Fibroblast of the aortic adventitia (primary cell): ENCODE data around the gene RANBP3. TPM values are rescaled to one million over a fixed set of nuclear protein-coding genes. Genes with fewer than 3 reads are reported as not detected.

Experiments
- DNase-seq: peaks from one replicate; pipeline ENCODE4 v3.0.0-alpha.2; 2010; ENCODE audit warnings: low read depth
- H3K4me3 ChIP-seq: 2 replicates; pipeline ENCODE4 v1.5.1; 2011; ENCODE audit warnings: low read depth, mild to moderate bottlenecking, control low read depth, low read length, moderate library complexity
- total RNA-seq: library from RNA; depleted of rRNA; stranded (reverse); fragments of >200 nt; gene quantifications from 2 replicates; pipeline ENCODE4 v1.2.3, GENCODE V29; 2012; ENCODE audit warnings: low replicate concordance
- TF ChIP-seq, protein P1 (sequence below): IDR thresholded peaks from 2 replicates; pipeline ENCODE4 v1.5.1; 2011; ENCODE audit warnings: mild to moderate bottlenecking, low read length, control low read depth, inconsistent platforms; ENCODE audit not compliant: insufficient read depth

RANBP3 gene
- total RNA-seq, 1 donor: 58.0 TPM

DNA sequence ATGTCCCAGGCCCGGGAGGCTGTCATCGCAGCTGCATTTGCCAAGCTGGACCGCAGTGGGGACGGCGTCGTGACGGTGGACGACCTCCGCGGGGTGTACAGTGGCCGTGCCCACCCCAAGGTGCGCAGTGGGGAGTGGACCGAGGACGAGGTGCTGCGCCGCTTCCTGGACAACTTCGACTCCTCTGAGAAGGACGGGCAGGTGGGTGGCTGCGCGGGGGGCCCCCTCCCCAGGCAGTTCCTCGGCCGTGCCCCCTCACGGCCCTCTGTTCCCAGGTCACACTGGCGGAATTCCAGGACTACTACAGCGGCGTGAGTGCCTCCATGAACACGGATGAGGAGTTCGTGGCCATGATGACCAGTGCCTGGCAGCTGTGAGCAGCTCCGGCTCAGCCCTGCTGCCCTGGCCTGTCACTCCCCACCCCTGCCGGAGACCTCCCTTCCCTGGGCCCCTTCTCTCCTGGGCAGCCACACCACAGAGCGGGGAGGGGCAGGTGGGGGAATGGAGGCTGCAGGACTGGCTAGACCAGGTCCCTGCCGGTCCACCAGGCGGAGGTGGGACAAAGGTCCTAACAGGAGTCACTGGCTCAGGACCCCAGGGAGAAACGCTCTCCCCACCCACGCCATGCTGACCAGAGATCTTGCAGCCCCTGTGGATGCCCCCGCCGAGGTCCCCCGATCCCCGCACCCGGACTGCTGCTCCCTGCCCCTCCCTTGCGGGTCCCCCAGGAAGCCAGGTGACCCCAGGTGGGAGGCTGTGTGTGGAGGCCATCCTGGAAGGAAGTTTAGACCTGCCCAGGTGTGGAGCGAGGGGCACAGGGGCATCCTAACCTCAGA is 62.8 kb downstream of the RANBP3 start:
- DNase-seq: no peak
- no peak overlapping the region for H3K4me3 ChIP-seq
- TF ChIP-seq, protein P1, sequence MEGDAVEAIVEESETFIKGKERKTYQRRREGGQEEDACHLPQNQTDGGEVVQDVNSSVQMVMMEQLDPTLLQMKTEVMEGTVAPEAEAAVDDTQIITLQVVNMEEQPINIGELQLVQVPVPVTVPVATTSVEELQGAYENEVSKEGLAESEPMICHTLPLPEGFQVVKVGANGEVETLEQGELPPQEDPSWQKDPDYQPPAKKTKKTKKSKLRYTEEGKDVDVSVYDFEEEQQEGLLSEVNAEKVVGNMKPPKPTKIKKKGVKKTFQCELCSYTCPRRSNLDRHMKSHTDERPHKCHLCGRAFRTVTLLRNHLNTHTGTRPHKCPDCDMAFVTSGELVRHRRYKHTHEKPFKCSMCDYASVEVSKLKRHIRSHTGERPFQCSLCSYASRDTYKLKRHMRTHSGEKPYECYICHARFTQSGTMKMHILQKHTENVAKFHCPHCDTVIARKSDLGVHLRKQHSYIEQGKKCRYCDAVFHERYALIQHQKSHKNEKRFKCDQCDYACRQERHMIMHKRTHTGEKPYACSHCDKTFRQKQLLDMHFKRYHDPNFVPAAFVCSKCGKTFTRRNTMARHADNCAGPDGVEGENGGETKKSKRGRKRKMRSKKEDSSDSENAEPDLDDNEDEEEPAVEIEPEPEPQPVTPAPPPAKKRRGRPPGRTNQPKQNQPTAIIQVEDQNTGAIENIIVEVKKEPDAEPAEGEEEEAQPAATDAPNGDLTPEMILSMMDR: no peak

DNA sequence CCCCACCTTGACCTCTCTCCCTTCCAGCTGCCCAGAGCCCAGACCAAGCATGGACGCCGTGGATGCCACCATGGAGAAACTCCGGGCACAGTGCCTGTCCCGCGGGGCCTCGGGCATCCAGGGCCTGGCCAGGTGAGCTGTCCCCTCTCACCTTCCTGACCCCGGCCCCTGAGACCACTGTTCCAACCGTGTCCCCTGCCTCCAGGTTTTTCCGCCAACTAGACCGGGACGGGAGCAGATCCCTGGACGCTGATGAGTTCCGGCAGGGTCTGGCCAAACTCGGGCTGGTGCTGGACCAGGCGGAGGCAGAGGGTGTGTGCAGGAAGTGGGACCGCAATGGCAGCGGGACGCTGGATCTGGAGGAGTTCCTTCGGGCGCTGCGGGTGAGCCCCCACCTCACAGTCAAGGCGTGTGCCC is 63.6 kb downstream of the RANBP3 start:
- no peak overlapping the region for H3K4me3 ChIP-seq
- TF ChIP-seq, protein P1: no peak
- no peak for DNase-seq

DNA sequence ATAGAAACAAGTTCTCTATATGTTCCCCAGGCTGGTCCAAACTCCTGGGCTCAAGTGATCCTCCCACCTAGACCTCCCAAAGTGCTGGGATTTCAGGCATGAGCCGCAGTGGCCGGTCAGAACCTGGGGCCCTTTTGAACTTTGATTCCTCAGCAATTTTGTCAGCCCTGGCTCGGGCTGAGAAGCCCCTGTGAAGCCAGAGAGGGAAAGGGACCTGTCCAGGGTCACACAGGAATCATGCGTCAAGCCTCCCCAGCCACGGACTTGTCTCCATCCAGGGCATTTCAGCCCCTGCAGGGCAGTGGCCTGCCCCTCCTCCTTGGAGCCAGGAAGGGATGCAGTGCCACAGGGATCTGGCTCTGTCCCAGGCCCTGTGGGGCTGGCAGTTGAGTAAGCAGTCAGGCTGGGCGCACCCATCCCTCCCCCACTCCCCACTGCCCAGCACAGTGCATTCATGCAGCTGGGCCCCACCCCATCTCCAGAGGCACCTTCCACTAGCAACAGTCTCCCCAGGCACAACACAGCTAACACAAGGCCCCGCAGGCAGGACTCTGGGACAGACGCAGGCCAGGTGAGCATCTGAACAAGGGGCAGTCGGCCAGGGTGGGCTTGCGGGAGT is 64.1 kb downstream of the RANBP3 start, which contains the start of gene CAPS:
TSS of gene CAPS (plus strand) at position 516 of the 619 bp plus-strand sequence. CDS start 153 bp downstream, outside the sequence.
- H3K4me3 ChIP-seq: no peak within 1 kb of the TSS
- peak; percentile 69 for DNase-seq
- TF ChIP-seq, protein P1: no peak

DNA sequence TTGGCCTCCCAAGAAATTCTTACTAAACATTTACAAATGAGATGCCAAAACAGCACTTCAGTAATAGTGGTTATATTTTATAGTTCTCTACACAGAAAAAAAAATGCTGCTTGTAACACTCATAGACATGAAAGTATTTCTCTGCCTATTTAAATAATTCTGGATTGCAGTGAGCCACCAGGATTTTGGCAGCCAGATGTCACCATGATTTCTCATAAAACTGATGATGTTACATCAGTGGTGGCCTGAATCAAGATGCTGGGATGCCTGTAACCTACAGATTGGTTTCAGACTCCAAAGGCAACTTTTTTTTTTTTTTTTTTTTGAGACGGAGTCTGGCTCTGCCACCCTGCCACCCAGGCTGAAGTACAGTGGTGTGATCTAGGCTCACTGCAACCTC is 66.6 kb downstream of the RANBP3 start:
- TF ChIP-seq, protein P1: no peak
- no peak overlapping the region for H3K4me3 ChIP-seq
- peak; percentile 13 for DNase-seq

DNA sequence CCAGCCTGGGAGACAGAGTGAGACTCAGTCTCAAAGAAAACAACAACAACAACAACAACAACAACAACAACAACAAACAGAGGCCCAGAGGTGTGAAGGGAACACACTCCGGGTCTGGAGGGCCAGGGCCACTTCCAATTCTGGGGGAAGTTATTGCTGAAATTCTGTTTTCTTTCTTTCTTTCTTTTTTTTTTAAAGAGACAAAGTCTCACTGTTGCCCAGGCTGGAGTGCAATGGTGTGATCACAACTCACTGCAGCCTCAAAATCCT is 67.4 kb downstream of the RANBP3 start:
- H3K4me3 ChIP-seq: no peak overlapping the region
- TF ChIP-seq, protein P1: no peak
- DNase-seq: no peak

DNA sequence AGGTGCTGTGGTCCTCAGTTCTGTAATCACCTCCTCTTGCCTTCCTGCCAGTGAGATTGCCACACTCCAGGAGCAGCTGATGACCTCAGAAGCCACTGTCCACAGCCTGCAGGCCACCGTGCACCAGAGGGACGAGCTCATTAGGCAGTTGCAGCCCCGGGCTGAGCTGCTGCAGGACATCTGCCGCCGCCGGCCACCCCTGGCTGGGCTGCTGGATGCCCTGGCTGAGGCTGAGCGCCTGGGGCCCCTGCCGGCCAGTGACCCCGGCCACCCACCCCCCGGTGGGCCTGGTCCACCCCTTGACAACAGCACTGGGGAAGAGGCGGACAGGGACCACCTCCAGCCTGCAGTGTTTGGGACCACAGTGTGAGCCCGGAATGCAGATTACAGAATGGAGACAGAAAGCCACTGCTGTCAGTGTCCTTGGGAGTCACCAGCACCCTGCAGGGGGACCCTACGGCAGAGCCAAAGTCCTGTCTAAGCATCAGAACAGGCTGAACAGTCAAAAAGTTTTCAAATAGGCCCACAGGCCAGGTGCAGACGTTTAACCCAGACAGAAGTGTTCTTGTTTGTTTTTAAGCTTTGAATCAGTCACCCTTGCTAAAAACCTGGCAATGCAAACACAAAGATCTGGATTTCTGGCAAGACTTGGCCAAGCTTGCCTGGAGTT is 69.0 kb downstream of the RANBP3 start:
- TF ChIP-seq, protein P1: no peak
- no peak for DNase-seq
- H3K4me3 ChIP-seq: no peak overlapping the region
